Right ventricle myocardium superior (tissue), 1 donor: ENCODE measurements around the gene CCDC88C. TPM values are rescaled to one million over a fixed set of nuclear protein-coding genes. Genes with fewer than 3 reads are reported as not detected.

ENCODE experiments used
- ATAC-seq: fragments of 200-7000 bp; cut with Tn5 transposase; one replicate; pipeline ENCODE4 v1.9.1; 2020; ENCODE audit warnings: mild to moderate bottlenecking; ENCODE audit not compliant: poor library complexity
- DNase-seq: peaks from one replicate; pipeline ENCODE4 v3.0.0-alpha.2; 2020
- intact Hi-C: fragments of 100-400 bp; cut with DNase I; formaldehyde crosslinking; loops from one replicate; pipeline ENCODE4 v1.11.2; 2022
- total RNA-seq: library from RNA; stranded (reverse); fragmentation: NEBNext Ultra II Directional; extraction: Animal tissue kit (Norgen Biotek cat#: 25700); gene quantifications from one replicate; pipeline ENCODE4 v1.2.1, GENCODE V29; 2021
- donor health status: DM: no; HTN: yes; CAD: no; lungs with severe emphysema.

CCDC88C gene
- total RNA-seq, 1 donor from 2014 or later = 2.9 TPM

DNA sequence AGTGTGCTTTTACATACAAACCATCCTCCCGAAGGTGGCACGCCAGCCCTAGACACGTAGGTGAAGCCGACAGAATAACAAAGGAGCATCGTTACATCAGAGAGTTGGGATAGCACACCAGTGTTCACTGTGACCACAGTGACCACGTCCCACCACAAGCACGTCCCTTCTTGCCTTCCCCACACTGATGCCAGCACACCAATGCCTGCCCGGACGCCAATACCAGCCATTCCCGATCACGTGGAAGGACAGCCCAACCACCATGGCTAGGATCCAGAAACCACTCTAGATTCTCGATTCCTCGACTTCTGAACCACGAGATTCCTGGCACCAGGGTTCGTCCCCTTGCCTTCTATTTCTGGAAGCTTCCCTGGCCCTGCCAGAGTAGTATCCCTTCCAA is 125.1 kb downstream of the CCDC88C start:
- ATAC-seq (no peak), DNase-seq (no peak)
- intact Hi-C loops = no loop called here

DNA sequence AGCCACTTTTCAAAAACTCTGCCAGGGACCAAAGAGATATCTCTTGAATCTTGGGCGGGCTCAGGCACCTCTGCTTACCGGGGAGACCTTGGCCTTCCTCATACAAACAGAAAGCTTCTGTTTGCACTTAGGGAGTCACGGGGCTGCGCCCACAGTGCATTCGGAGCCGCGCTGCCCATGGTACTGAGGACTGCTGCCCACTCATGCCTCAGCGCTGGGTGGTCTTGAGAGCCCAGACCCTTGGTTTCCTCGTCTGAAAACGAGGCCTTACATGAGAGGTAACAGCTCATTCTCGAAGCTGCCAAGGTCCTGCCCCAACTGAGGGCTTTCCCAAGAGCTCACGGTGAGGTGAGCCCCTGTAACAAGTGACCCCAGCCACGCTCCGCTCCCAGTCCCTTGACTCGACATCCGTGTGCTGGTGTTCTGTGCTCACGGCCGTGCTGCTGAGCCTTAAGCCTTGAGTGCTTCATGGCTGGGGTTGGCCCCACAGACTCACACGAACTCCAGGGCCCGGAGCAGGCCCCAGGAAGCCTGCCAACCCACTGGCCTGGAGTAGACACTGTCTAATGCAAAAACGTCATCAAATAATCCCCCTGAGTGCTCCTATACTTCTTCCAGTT is 125.7 kb downstream of the CCDC88C start:
- DNase-seq (no peak), ATAC-seq (no peak)
- intact Hi-C loops = no loop called here

DNA sequence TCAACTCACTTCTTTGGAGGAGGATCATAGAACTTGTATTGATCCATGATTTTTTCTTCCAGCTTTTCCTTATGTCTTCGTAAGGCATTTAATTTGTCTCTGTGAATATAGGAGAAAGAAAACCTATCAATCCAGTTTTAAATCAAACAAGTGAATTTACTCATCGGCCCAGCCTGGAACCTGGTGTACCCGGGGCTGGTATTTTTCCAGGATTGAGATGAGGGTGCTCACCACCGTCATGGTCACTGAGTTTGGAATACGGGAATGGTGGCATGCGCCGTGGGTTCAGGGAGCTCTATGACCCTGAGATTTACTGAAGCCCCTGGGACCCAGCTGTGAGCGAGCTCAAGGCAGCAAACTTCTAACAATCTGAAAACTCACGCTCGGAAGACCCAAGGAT is 126.6 kb downstream of the CCDC88C start:
- ATAC-seq (no peak), DNase-seq (no peak)
- intact Hi-C loops = no loop called here

DNA sequence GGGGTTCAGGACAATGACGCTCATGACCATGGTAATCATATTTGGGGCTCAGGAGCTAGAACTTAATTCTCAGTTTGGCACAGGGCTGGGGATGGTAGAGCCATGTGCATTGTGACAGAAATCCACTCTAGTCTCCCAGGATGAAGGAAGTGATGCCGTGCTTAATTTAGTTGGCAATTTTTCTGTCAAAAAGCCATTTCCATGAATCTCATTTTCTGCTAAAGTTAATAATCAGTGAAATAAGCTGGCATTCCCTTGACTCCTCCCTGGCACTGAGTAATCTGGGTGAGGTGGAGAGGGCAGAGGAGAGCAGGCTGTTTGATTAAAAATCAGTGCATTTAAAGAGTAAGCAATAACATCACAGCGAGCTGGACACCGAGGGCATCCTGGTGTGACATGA is 128.2 kb downstream of the CCDC88C start:
- intact Hi-C loops = no loop called here
- DNase-seq (no peak), ATAC-seq (no peak)

DNA sequence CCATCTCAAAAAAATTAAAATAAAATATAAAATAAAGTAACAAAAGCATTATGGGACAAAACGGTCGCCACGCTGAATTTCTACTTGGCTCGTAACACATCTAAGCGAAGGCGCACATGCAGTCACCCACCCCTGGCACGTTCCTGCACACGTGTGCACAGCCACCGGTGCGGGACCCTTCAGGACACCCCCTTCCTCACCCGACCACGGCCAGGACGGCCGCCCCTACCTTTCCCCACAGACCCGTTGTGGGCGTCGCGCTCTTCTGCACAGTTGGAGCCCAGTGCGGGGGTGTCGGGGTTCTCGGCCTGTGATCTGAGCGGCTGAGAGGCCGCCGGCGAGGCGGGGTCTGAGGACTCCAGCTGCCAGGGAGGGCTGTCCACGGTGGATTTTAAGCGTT is 128.7 kb downstream of the CCDC88C start:
- ATAC-seq (no peak), DNase-seq (no peak)
- intact Hi-C loops = no loop called here

DNA sequence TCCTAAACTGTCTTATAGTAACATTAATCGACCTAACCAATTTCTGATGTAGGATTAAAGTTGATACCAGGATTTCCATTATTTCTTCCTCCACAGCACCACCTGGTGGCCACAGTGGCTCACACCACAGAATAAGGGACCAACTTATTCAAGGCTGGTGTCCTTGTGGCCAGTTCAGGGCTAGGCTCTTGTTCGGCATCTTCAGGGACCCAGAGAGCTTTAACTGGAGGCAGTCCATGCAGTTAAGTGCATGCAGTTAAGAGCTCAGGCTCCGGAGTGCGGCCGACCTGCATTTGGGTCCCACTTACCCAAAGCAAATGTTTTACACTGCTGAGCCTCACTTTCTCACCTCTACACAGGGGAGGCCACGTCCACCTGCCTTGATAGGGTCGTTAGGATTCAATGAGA is 131.1 kb downstream of the CCDC88C start:
- intact Hi-C loops = no loop called here
- ATAC-seq = peak; percentile 75
- peak; percentile 85 for DNase-seq

DNA sequence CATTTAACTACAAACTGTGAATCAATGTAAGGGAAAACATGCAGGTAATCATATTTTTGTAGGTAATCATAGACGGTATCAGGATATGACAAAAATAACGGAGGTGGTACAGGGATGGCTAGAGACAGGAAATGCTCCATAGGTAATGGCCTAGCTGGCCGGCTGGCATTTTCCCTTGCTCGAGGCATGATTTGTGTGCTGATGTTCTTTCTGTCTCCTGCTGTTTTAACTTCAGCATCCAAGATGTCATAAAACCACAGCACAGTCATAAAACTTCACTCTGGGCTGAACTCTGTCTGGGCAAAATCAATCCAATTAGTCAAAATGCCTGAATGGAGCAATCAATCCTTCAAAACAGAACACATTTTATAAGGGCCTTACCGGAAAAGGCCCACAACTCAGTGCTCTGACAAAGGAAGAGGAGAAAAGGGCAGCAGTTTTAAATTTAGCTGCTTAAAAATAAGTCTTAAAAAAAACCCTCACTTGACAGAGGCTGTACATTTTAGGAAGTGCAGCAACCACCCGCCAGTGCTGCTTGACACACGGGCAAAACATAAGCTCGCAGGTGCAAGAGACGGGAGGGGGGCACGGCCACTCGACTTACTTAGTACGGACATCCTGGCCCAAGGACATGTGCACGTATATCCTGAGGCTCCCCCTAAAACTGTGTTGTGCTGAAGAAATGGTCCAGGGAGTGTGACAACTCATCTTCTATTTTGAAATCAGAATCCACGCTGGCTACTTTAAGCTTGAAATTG is 132.7 kb downstream of the CCDC88C start:
- ATAC-seq = peak; percentile 34
- intact Hi-C loops = loop anchor here (5.0 kb wide), 1 partner anchor 103 kb away; no protein-coding TSS in a partner anchor
- no peak for DNase-seq

DNA sequence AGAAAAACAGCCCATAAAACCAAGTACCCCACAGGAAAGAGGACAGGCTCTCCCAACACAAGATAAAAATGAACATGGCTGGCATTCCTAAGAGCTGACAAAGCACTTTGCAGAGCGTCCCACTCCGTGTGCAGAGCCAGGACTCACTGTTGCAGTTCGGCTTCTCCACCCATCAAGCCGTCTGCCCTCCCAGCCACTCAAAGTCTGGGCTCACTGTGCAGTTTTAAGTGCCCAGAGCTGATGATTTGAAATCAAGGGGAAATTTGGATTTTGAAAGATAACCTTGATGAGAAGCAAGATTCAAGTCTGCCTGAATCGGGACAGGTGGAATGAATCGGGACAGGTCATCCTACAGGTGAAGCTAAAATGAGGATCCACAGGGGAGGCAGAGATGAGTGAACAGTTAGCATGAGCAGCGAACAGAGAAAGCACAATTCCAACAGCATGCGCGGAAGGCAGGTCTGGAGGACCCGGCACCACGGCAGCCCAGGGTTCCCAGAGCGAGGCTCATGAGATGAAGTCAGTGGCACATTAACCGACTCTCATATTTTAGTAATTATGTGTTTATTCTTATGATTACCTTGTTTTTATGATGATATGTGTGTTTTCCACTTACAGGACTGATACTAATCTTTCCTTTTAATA is 133.4 kb downstream of the CCDC88C start:
- DNase-seq (no peak), ATAC-seq (peak; percentile 78)
- intact Hi-C loops = loop anchor here (5.0 kb wide), 1 partner anchor 102 kb away; no protein-coding TSS in a partner anchor

DNA sequence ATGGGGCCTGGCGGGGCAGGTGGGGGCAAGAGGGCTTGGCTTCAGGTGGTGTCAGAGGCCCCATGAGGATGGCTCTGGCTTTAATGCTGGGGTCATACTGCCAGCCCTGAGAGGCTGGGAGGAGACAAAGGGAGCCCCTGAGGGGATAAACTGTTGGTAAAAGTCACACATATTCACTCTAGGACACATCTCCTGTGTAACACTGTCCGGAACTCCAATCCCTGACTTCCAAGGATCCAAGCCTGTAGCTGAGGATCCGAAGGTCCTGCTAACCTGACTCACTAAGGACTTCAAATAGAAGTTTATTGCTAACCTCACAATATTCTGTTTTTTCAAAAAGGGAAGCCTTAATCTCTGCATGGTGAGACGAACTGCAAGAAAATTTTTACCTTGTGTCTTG is 134.0 kb downstream of the CCDC88C start:
- ATAC-seq (no peak), DNase-seq (no peak)
- intact Hi-C loops = loop anchor here (5.0 kb wide), 1 partner anchor 101 kb away; no protein-coding TSS in a partner anchor

DNA sequence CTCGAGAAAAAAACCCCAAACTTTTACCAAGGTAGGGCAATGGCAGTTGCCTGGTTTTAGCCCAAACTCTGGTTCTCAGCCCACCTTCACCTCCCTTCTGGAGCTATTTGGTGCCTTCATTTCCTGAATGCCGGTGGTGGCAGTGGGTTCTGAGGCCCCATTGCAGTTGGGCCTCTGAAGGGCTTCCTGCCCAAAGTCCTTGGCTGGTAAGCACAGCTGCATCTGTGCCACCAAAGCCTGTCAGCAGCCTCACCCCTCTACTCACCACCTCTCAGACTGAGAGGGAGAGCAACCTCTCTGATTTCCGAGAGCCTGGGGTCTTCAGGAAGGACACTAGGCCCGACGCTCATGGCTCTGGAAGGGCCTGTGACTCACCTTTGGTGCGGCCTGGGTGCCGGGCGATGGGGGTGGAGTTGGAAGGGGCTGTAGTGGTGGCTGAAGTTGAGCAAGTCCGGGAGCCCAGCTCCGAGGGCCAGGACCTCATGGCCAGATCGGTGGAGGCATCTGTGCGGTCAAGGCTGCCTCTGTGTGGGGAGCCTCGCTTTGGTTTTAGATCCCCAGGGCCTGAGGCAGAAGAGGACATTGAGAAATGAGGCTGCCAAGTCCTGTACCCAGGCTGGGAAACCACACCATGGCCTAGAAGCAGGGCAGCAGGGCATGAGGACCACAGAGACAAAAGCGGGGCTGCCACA is 134.5 kb downstream of the CCDC88C start:
- DNase-seq (no peak), ATAC-seq (no peak)
- intact Hi-C loops = loop anchor here (5.0 kb wide), 1 partner anchor 101 kb away; no protein-coding TSS in a partner anchor

DNA sequence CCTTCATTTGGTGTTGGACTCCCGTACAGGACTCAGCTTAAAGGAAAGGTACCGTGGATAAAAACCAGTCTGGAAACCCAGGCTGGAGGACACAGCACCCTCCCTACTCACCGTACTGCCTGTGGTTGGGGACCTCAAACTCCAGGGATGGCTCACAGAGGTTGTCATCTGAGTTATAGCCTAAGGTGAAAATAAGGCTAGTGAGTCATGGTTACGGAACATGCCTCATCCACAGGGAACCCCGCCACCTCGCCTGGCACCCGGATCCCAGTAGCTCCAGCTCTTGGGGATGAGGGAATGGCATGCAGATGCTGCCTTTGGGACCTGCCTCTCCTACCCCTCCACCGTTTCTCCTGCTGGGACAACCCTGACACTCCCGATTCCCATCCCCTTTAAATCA is 136.3 kb downstream of the CCDC88C start:
- intact Hi-C loops = loop anchor here (5.0 kb wide), 1 partner anchor 99 kb away; no protein-coding TSS in a partner anchor
- ATAC-seq (no peak), DNase-seq (no peak)

DNA sequence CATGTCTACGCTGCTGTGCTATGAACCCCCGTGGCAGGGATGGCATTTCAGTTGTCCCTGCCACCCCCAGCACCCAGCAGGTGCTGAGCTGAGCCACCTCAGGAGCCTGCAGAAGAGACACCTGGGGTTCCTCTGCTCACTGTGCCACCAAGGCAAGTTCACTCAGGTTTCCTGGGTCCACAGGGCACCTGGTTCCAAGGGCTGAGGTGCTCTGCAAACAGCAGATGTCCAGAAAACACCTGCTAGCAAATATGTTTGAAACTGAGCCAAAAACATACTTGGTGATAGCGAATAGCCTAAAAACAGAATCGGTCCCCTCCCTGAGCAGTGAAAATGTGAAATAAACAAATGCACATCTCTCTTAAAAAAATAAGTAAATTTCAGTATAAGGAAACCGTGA is 137.5 kb downstream of the CCDC88C start:
- no peak for DNase-seq
- intact Hi-C loops = loop anchor here (5.0 kb wide), 1 partner anchor 98 kb away; no protein-coding TSS in a partner anchor
- no peak for ATAC-seq

DNA sequence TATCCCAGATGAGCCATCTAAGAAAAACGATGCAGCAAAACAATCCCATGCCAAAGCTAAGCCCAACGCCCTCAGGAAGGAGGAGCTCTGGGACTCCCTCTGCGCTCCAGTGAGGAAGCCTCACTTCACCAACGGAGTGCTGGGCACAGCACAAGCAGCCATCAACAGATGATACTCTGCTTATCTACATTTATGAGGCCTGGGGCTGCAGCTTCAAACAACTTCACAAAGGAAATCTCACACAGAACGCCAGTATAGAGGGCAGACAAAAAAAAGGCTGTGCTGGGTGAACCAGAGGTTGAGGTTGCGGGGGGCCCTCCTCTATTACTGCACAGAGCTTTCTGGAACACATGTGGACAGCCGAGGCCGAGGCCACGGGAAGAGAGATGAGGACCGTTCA is 138.3 kb downstream of the CCDC88C start:
- DNase-seq = no peak
- intact Hi-C loops = no loop called here
- no peak for ATAC-seq

DNA sequence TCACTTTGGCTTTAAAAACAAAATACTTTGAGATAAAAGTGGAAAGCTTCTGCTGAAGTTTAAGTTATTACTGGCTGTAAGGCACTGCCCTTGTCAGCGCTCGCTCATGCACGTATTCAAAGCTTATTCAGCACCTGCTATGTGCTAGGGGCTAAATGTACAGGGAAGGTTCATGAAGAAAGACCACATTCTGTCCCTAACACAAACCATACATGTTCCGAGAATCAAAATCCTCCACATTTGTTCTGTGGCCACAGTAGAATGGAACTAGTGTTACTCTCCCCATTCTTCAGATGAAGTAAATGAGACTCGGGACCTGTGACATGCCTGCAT is 139.3 kb downstream of the CCDC88C start:
- intact Hi-C loops = no loop called here
- DNase-seq = no peak
- no peak for ATAC-seq

DNA sequence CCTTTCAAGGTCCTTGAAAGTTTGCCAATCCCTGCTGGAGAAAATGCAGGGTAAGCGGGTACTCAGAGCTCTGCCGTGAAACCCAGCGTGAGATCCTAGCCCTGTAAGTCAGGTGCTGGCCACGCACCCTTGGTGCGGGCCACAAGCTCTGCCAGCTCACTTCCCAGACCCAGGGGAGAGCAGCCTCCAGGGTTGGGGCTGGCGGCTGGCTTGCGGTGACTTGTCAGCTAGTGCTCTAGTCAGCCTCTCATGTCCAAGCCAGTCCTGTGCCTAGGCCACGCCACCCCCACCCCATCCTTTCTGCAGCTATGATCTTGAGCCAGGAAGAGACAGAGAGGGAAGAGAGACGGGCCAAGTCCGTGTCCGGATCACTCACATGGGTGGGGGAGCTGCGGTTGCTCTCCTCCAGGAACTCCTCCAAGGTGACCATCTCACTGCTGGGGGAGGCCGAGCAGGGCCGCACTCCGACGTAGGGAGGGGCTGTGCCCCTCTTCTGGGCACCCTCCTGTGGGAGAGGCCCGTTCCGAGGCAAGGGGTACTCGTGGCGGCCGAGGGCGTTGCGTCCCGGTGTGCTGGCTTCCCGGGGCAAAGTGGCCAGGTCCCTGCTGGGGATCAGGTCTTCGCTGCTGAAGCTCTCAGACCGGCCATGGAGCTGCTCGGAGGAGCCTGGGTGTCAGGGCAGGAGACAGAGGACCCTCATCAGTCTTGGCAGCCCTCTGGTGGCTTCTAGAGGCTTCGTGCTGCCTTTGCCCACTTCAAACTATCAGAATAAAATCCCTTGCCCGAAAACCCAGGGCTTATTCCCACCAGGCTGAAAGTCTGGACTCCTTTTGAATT is 139.9 kb downstream of the CCDC88C start:
- DNase-seq (no peak), ATAC-seq (no peak)
- intact Hi-C loops = no loop called here

DNA sequence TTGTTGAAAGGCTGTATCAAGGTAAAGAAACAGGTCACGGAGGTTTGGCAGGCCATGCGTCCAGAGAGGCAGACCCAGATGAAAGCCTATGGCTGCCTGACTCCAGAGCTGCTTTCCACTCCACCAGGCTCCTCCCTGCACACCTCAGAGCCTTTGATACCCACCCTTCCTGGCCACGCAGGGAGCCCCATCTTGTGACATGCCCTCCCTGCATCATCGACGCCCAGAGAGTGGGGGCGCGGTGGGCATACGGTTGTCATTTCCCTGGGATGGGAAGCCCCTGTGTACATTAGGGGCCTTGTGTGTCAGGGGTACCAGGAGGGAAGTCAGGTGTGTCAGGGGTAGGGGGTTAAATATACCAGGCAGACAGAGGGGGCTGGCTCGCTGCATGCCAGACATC is 142.8 kb downstream of the CCDC88C start:
- ATAC-seq (no peak), DNase-seq (no peak)
- intact Hi-C loops = no loop called here

DNA sequence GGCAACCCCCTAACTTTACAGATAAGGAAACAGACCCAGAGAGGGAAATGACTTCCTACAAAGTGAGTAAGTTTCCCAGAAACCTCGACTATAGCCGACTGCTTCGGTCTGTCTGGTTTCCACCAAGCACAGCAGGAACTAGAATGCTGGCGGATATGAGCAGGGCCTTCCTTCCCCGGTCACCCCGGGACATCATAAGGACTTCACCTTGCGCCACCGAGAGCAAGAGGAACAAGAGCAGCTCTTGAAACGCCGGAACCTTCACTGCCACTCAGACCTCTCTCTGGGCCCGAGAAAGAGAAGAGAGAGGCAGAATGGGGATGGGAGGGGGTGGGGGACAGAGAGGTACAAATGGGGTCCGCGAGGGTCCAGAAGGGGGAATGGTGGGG is 143.7 kb downstream of the CCDC88C start:
- DNase-seq (no peak), ATAC-seq (no peak)
- intact Hi-C loops = no loop called here

DNA sequence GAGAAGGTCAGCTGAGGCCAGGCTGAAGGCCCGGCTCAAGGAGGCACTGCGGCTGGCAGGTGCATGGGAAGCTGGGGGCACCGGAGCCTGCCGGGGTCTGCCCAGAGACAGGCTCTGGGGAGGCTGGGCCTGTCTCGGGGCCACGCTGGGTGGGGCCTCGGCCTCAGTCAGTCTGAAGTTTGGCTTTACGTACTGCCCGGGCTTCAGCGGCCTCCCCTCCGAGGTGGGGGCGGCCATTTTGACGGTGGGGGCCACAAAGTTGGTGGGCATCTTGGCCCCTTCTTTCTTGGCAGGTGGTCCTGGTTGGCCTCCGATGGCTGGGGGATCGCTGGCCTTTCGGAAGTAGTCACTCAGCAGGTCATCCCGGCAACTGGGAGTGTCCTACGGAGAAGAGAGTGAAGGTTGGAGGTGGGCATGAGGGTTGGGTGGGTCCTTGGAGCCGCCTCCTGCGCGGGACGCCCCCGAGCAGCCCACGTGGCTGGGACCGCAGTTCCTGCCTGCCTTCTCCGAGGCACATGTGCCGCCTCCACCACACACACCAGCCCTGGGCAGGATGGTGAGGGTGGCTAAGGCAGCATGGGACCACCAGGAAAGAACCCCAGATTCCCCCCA is 144.2 kb downstream of the CCDC88C start:
- intact Hi-C loops = no loop called here
- ATAC-seq (no peak), DNase-seq (no peak)
